Measurements from ENCODE around the gene MOSPD3. TPM values are rescaled to one million over a fixed set of nuclear protein-coding genes. Genes with fewer than 3 reads are reported as not detected.

The MOSPD3 gene
- total RNA-seq, 2 experiments from 2014 or later: 12.3 to 13.0 TPM

GRCh38 chr7:100570954-100571828 is 41.1 kb upstream of the MOSPD3 start:
- intact Hi-C loops (cut with micrococcal nuclease): loop anchor here (1.0 to 2.0 kb wide), 2 partner anchors 12 to 34 kb away; no protein-coding TSS in a partner anchor
- CTCF ChIA-PET: interaction anchor here (0.6 kb wide), 1 partner anchor 106 kb away, joined by 3 read pairs; no protein-coding TSS in a partner anchor
- Mint-ChIP-seq H3K27me3 (ENCODE audit: low read depth) (no peaks in the 10 kb centered on the region), H3K4me3 (no peak overlapping the region), H3K4me1 (ENCODE audit: low read depth) (peaks cover 22% of the 10 kb centered on the region), H3K9me3 (no peaks in the 10 kb centered on the region), H3K27ac (no peak overlapping the region), H3K36me3 (ENCODE audit: low read depth) (peaks cover 7% of the 10 kb centered on the region)
- no peak for DNase-seq

DNA sequence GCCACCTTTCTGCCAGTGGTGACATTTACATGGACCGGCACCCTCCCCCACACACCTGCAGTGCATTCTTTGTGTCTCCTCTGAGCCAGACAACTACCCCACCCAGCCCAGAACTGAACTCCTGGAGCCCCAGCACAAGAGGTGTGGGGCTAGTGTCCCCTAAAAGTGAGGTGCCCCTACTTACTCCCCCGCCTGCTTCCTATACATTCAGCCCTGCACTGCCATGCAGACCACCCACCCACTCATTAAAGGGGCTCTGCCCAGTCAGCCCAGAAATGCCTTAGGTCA is 40.6 kb upstream of the MOSPD3 start:
- H3K27ac Mint-ChIP-seq: no peak overlapping the region
- CTCF ChIA-PET: interaction anchor here (0.6 kb wide), 1 partner anchor 107 kb away, joined by 3 read pairs; no protein-coding TSS in a partner anchor
- no peaks in the 10 kb centered on the region for H3K9me3 Mint-ChIP-seq
- H3K27me3 Mint-ChIP-seq (ENCODE audit: low read depth): no peaks in the 10 kb centered on the region
- H3K4me3 Mint-ChIP-seq: no peak overlapping the region
- peaks cover 11% of the 10 kb centered on the region for H3K36me3 Mint-ChIP-seq (ENCODE audit: low read depth)
- DNase-seq: no peak
- intact Hi-C loops (cut with micrococcal nuclease): loop anchor here (1.0 to 2.0 kb wide), 2 partner anchors 12 to 33 kb away; no protein-coding TSS in a partner anchor
- H3K4me1 Mint-ChIP-seq (ENCODE audit: low read depth): peaks cover 22% of the 10 kb centered on the region

DNA sequence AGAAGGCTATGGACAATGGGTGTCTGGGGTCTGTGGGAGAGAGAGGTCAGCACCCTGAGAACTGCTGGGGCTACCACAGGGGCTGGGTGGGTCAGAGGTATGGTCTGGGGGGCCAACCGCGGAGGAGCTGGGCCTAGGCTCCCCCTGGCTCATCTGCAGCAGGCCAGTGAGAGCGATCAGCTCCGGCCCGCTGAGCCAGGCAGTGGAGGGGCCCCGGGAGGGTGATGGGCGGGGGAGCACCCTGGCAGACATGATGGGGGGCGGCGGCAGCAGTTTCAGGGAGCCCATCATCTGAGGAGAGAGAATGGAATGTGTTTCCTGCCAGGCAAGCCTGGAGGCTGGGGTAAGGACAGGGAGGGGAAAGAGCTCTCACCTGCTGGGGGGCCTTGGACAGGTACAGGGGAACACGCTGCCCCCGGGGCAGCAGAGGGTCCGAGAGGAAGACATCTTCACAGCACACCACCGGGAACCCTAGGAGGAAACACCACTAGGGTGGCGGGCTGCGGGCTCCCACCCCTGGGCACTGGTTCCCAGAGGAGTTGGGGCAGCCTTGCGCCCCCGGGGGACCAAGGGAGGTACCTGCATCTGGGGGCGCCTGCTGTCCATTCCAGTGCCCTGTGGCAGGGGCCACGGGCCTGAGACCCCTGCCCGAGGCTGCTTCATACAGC is 39.9 kb upstream of the MOSPD3 start:
- Mint-ChIP-seq H3K4me3 (no peak overlapping the region), H3K27ac (no peak overlapping the region), H3K27me3 (ENCODE audit: low read depth) (no peaks in the 10 kb centered on the region), H3K36me3 (ENCODE audit: low read depth) (peaks cover 11% of the 10 kb centered on the region), H3K9me3 (no peaks in the 10 kb centered on the region), H3K4me1 (ENCODE audit: low read depth) (peaks cover 22% of the 10 kb centered on the region)
- DNase-seq: no peak
- CTCF ChIA-PET: interaction anchor here (0.8 to 1.4 kb wide), 3 partner anchors 8 to 153 kb away, joined by 3 to 6 read pairs (median 3); no protein-coding TSS in a partner anchor
- intact Hi-C loops (cut with micrococcal nuclease): no loop called here

- Mint-ChIP-seq H3K4me1 (ENCODE audit: low read depth) (peaks cover 22% of the 10 kb centered on the region), H3K27ac (no peak overlapping the region), H3K4me3 (no peak overlapping the region), H3K36me3 (ENCODE audit: low read depth) (peaks cover 11% of the 10 kb centered on the region), H3K9me3 (no peaks in the 10 kb centered on the region), H3K27me3 (ENCODE audit: low read depth) (no peaks in the 10 kb centered on the region)
- CTCF ChIA-PET: interaction anchor here (1.4 kb wide), 2 partner anchors 9 to 91 kb away, joined by 3 to 6 read pairs; no protein-coding TSS in a partner anchor
- intact Hi-C loops (cut with micrococcal nuclease): no loop called here
- no peak for DNase-seq
Measured at GRCh38 chr7:100572949-100573675, 39.2 kb upstream of the MOSPD3 start.

- Mint-ChIP-seq H3K4me1 (ENCODE audit: low read depth) (peaks cover 18% of the 10 kb centered on the region), H3K27me3 (ENCODE audit: low read depth) (no peaks in the 10 kb centered on the region), H3K9me3 (no peaks in the 10 kb centered on the region), H3K4me3 (no peak within 1 kb of the TSS), H3K27ac (no peak within 1 kb of the TSS), H3K36me3 (ENCODE audit: low read depth) (peaks cover 13% of the 10 kb centered on the region)
- intact Hi-C loops (cut with micrococcal nuclease): no loop called here
- CTCF ChIA-PET: interaction anchor here (1.4 kb wide), 2 partner anchors 10 to 92 kb away, joined by 3 to 6 read pairs; no protein-coding TSS in a partner anchor
- no peak for DNase-seq
Measured at GRCh38 chr7:100573691-100574361, 38.5 kb upstream of the MOSPD3 start, which contains the start of gene SAP25. Gene SAP25 (minus strand): TSS chr7:100573900. CDS start chr7:100573742, 158 bp downstream.

DNA sequence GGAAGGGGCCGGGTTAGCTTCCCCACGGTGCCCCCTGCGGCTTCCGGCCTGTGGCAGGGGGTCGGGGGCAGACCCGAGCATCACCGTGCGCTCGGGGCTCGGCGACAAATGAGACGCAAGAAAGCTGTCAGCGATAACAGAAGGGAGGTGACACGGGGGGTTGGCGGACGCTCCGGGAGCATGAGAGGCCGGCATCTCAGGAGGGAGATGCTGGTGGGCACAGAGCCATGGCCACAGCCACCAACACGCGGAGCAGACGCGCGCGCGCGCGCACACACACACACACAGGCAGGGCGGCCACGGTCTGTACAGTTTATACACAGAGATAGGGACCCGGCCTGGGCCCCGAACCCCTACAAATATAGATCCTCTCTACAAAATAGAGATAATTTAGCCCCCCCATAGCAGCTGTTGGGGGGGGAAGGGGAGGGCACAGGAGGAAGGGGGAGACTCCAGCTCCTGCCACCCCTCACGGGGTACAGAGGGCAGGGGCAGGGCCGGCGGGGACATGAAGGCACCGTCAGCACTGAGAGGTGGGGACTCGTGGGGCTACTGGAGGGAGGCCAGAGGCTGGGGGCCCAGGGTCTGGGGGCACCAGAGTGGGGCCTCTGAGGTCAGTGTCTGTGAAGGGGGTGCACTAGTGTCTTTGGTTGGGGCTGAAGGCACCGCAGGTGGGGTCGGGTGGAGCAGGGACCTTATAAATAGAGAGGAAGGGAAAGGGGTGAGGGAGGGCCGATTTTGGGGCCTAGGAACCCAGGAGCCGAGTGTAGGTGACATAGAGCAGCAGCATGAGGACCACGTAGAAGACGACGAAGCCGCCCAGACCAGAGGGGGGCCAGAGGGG is 37.8 kb upstream of the MOSPD3 start:
- H3K4me1 Mint-ChIP-seq (ENCODE audit: low read depth): peaks cover 12% of the 10 kb centered on the region
- no peaks in the 10 kb centered on the region for H3K27me3 Mint-ChIP-seq (ENCODE audit: low read depth)
- no peaks in the 10 kb centered on the region for H3K9me3 Mint-ChIP-seq
- intact Hi-C loops (cut with micrococcal nuclease): no loop called here
- H3K4me3 Mint-ChIP-seq: no peak overlapping the region
- no peak for DNase-seq
- CTCF ChIA-PET: no interaction called here
- peaks cover 17% of the 10 kb centered on the region for H3K36me3 Mint-ChIP-seq (ENCODE audit: low read depth)
- no peak overlapping the region for H3K27ac Mint-ChIP-seq

DNA sequence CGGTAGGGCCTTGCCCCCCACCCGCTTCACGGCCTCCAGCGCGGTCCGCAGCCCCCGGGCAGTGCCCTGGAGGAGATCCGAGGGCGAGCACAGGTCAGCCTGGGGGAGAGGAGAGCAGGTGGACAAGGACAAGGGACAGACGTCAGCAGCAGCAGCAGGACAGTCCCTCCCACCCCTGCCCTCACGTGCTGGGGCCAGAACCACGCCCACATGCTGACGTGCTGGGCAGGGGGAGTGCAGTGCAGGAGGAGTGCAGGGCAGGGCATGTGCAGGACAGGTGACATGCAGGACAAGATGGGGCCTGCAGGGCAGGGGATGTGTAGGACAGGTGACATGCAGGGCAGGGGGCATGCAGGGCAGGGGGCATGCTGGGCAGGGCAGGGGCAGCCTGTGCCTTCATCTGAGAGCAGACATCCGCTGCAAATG is 37.1 kb upstream of the MOSPD3 start:
- Mint-ChIP-seq H3K4me3 (no peak overlapping the region), H3K36me3 (ENCODE audit: low read depth) (peaks cover 18% of the 10 kb centered on the region), H3K9me3 (no peaks in the 10 kb centered on the region), H3K4me1 (ENCODE audit: low read depth) (peaks cover 12% of the 10 kb centered on the region), H3K27me3 (ENCODE audit: low read depth) (no peaks in the 10 kb centered on the region), H3K27ac (no peak overlapping the region)
- DNase-seq: no peak
- intact Hi-C loops (cut with micrococcal nuclease): no loop called here
- CTCF ChIA-PET: no interaction called here

- DNase-seq: no peak
- H3K9me3 Mint-ChIP-seq: no peaks in the 10 kb centered on the region
- H3K4me3 Mint-ChIP-seq: no peak overlapping the region
- peaks cover 7% of the 10 kb centered on the region for H3K4me1 Mint-ChIP-seq (ENCODE audit: low read depth)
- H3K36me3 Mint-ChIP-seq (ENCODE audit: low read depth): peaks cover 18% of the 10 kb centered on the region
- H3K27ac Mint-ChIP-seq: no peak overlapping the region
- intact Hi-C loops (cut with micrococcal nuclease): no loop called here
- H3K27me3 Mint-ChIP-seq (ENCODE audit: low read depth): no peaks in the 10 kb centered on the region
- CTCF ChIA-PET: no interaction called here
Measured at GRCh38 chr7:100575746-100576383, 36.5 kb upstream of the MOSPD3 start.

GRCh38 chr7:100576384-100576993 is 35.9 kb upstream of the MOSPD3 start:
- no peak overlapping the region for H3K4me3 Mint-ChIP-seq
- H3K9me3 Mint-ChIP-seq: no peaks in the 10 kb centered on the region

DNA sequence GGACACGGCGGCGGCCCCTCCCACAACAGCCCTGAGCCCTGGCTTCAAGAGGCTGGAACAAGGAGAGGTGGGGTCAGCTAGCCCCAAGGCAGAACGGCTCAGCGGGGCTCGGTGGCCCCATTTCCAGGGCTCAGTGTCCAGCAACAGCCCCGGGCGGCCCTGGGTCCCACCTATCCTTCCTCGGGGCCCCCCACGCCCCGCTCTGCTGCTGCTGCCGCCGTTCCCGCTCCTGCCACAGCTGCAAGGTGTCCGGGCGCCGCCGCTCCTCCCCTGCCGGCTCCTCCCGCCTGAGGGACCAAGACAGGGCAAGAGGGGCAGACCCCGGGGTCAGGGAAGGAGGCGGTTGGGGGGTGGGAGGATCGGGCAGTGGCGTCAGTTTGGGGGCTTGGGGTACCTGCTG is 35.2 kb upstream of the MOSPD3 start:
- DNase-seq: no peak
- Mint-ChIP-seq H3K9me3 (no peaks in the 10 kb centered on the region), H3K4me3 (no peak overlapping the region), H3K27me3 (ENCODE audit: low read depth) (no peaks in the 10 kb centered on the region), H3K27ac (no peak overlapping the region), H3K4me1 (ENCODE audit: low read depth) (peaks cover 2% of the 10 kb centered on the region), H3K36me3 (ENCODE audit: low read depth) (peaks cover 18% of the 10 kb centered on the region)
- CTCF ChIA-PET: no interaction called here
- intact Hi-C loops (cut with micrococcal nuclease): no loop called here

More at GRCh38 chr7:100576384-100576993, 35.9 kb upstream of the MOSPD3 start:
- CTCF ChIA-PET: no interaction called here
- Mint-ChIP-seq H3K4me1 (ENCODE audit: low read depth) (peaks cover 7% of the 10 kb centered on the region), H3K27ac (no peak overlapping the region), H3K27me3 (ENCODE audit: low read depth) (no peaks in the 10 kb centered on the region), H3K36me3 (ENCODE audit: low read depth) (peaks cover 18% of the 10 kb centered on the region)
- intact Hi-C loops (cut with micrococcal nuclease): no loop called here
- DNase-seq: no peak

Data from activated naive CD4-positive, alpha-beta T cell treated with anti-CD3 and anti-CD28 coated beads for 36 hours (primary cell).